Bone marrow (tissue), 2 donors: ENCODE measurements around the gene HINT2.

Experiments
- DNase-seq, 2 donors: peaks; one replicate each; lab custom pipeline; 2025; lab: John Stamatoyannopoulos, UW

Gene HINT2

DNA sequence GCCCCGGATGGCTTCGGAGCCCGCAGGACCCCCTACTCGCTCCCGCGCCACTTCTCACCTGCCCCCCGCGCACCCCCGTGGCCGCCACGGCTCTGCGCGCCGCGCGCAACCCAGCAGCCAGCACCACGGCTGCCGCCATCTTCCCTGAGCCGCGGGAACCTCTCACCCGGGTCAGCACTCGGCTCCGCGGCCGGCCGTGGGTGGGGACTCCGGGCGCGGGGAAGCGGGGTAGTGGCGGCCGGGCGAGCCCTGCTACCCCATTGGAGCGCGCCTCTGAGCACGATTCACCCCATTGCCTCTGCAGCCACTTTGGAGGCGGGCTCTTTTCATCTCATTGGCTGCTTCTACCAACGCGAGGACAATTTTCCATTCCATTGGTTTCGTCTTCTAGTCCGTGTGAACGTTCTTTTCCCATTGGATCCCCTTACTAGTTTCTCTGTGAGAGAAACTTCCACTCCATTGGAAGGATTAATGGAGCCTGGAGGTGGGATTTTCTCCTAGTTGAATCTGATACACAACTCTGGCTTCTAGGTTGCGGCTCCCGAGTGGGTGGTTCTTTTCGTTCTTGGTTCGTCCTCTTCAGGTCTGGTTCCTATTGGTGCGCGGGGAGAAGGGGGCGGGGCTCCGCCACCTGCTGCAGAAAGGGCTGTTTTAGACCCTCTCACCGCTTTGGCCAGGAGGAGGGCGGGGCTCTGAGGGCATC, at the start of gene HINT2:
TSS of gene HINT2 (minus strand) at position 202 of the 703 bp plus-strand sequence. CDS start at position 139, 63 bp downstream.
- peak; percentile 68 to 92 for DNase-seq

DNA sequence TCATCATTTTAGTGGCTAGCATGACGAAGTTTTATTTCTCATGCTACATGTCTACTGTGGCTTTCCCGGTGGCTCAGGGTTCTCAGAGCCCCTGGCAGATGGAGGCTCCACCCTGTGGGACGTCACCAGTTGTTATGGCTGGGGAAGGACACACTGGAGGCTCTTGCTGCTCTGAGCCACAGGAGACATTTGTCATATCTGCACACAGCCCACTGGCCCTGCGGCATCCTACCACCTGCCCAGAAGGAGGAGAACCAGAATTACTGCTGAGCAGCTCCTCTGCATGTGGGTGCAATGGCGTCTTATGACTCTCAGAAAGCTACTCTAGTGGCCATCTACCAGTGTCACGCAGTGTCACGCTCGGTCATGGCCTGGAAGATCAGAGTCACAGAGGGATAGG, 48.7 kb upstream of the HINT2 start:
- DNase-seq, result no peak

DNA sequence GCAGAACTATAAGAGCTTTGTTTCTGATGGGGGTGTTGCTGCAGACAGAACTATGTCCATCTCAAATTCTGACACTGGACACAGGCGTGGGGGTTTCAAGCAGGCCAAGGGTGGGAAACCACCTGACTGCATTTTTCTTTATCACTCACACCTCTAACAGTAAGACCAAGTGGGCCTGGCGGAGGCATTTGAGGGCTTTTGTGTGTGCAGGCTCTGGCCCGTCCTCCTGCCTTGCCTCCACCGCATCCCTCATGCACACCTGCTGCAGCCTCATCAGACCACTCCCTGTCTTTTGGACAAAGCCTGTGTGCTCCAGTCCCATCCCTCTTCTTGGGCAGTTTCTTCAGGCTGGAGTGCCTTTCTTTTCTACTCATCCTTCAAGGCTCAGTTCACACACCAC, 47.5 kb upstream of the HINT2 start:
- DNase-seq, result no peak

DNA sequence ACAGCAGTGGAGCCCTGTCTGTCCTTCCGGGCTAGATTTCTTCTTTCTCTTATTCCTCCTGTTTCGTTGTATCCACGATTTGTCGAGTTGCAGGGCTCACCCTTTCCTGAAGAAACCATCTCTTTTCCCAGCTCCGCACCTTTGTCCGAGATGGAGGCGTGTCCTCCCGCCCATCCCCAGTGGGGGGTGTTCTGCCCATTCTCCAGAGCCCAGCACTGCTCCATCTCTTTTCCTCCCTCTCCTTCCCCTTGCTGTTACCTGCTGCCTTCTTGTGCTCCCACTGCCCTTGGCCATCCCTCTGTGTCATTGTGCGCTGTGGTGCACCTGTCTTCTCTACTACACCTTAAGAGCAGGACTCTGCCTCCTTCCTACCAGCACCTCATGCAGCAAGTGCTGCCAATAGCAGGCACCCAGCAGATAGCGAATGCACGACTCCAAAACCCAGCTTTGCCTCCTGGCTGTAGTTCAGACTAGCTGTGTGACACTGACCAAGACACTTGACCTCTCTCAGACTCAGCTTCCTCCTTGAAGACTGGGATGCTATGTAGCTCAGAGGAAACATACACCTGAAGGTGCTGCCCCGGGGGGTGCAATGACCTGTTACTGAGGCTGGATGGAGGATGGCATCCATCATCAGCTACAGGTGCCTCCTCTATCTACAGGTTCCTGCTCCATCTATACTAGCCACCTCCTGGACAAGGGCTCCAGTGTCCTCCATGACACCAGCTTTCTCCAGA, 46.5 kb upstream of the HINT2 start:
- no peak for DNase-seq

DNA sequence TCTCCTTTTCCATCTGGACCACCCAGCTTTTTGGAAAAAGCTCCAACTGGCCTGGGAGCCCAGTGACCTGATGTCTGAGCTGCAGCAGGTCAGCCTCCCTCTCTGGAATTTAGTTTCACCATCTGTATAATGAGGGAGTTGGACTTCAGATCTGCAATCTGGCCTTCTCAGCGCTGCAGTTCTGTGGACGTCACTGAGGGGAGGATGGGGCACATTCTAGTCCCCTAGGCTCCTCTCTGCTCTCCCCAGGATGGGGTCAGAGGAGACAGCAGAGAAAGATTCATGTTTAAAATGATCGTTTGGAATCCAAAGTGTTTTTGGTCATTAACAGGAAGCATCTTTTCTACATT, 45.1 kb upstream of the HINT2 start:
- DNase-seq, result no peak

DNA sequence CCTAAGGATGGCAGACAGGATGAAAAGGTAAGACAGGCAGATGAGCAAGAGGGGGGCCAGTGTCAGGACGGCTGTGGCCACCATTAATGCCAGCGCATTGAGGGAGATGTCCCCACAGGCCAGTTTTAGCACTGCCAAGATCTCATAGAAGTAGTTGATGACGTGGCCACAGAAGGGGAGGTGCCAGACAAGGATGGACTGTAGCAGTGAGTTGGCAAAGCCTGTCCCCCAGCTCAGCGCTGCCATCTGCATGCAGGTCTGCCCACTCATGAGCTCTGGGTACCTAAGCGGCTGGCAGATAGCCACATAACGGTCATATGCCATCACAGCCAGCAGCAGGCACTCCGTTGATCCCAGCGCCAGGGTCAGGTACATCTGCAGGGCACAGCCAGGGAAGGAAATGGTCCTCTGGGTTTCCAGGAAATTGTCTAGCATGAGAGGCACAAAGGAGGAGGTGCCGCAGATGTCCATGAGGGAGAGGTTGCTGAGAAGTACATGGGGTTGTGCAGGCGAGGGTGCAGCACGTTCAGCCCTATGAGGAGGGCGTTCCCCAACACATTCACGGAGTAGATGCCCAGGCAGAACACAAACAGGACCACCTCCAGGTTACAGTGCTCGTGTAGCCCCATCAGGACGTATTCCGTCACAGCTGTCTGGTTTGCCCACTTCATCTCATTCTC, 44.6 kb upstream of the HINT2 start:
- no peak for DNase-seq

DNA sequence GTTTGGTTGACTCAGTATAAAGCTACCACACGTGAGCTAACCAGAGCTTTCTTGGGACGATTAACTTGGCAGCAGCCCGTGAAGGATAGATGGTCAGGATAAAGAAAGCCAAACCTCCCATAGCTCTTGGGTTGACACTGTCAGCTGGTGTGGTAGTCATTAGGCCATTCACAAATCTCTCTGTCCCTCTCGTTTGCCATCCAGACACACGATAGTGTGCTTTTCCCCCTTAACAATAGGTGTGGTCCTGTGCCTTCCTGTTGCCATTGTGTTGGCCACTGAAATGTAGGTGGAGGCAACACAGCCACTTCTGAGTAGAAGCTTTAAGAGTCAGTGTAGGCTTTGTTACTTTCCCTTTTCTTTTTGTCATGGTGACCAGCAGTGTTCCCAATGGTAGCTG, 43.6 kb upstream of the HINT2 start:
- DNase-seq, result no peak

DNA sequence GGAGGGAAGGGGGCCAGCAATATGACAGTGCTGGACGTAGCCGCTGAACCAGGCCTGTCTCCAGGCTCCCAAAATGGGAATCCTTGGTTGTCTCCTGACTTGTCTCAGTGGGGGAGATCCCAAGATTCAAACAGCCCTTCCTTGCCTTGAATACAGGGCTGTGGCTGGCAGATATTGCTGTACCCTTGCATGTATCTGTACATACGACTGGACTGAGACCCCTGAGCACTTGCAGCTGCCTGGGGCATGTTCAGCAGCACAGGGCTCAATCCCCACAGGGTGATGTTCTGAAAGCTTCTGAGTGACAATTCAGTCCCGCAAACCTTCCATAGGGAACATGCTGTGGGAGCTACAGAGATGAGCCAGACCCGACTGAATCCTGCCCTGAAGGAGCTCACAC, 42.0 kb upstream of the HINT2 start:
- no peak for DNase-seq

DNA sequence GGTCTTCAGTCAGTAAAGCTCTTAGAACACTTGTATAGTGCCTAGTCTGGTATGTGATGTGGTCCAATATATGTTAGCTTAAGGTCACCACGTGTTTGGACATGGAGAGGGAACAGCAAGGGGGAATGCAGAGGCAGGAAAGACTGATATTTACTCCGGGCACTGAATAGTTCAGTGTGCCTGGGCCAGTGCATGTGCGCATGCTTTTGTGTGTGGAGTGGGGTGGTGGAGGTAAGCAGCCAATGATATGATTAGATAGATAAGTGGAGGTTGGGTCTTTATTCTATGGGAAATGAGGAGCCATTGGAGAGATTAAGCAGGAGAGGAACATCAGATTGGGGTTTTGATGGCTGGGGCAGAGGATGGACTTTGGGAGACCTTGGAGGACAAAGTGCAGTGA, 41.4 kb upstream of the HINT2 start:
- no peak for DNase-seq

DNA sequence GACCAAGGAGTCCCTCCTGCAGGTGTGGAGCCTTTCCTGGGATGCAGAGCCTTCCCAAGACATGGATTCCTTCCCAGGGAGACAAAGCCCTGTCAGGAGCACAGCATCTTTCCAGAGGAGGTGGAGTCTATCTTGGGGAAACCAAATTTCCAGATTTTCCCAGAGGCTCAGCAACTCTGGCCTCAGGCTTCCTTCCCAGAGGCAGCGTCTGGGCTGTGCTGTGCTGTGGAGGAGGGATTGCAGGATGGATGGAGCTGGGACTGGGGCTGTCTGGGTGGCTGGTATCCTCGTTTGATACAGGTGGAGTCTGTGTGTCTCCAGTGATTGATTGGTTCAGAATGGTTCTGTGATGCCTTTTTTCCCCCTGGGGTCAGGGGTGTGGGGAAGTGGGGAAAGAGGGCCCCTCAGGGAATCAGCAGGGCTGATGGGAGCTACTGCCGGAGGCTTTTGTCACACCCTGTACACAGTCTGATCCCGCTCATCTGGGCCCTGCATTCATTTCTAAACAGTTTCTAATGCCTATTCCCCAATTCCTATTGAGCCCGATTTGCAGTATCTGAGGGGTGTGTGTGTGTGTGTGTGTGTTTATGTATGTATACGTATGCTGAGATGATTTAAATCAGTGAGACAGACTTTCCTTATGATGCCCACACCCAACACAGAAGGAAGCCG, 39.4 kb upstream of the HINT2 start:
- DNase-seq, result no peak

DNA sequence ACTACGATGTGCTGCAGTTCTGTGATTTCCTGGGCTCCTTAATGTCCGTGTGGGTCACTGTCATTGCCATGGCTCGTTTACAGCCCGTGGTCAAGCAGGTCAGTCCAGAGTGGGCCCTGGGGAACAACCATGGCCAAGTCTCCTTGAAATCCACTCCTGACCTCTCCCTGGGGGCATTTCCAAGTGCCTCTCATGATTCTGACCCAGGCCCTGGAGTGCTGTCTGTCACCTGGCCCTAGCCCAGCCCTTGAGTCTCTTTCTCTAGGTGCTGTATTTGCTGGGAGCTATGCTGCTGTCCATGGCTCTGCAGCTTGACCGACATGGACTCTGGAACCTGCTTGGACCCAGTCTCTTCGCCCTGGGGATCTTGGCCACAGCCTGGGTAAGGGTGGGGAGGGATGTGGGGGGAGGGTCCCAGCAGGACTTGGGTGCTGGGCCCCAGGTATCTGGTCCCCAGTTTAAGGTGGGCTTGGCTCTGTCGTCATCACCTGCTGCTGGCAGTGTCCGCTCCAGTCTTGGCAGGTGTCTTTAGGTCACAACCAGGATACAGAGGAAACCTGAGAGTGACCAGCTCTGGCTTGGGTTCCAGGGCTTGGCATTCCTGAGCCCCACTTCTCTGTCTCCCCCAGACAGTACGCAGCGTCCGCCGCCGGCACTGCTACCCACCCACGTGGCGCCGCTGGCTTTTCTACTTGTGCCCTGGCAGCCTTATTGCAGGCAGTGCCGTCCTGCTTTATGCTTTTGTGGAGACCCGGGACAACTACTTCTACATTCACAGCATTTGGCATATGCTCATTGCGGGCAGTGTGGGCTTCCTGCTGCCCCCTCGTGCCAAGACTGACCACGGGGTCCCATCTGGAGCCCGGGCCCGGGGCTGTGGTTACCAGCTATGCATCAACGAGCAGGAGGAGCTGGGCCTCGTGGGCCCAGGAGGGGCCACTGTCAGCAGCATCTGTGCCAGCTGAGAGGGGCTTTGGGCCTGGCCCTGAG, 38.3 kb upstream of the HINT2 start:
- DNase-seq, result no peak

DNA sequence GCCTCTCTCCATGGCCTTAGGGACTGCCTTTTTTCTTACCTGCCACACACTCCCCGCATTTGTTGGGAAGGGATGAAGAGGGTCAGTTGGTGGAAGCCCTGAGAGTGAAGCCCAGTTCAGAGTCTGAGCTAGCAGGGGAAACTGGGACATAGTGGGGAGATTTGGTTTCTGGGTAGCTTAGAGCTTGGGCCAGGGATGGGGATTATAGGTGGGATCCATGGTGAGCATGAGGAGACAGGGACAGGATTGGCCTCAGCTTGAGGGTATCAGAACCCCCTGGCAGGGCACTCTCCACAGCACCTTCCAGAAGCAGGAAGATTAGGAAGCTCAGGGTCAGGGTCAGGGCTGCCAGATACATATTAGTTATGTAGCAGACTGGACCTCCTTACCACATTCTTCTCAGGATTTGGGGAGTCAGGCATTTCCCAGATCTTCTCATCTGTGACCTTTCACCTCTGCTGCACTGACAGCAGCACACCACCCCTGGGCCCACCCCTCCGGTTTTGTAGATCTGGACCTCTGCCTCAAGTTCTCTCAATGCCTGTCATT, 37.5 kb upstream of the HINT2 start:
- no peak for DNase-seq

DNA sequence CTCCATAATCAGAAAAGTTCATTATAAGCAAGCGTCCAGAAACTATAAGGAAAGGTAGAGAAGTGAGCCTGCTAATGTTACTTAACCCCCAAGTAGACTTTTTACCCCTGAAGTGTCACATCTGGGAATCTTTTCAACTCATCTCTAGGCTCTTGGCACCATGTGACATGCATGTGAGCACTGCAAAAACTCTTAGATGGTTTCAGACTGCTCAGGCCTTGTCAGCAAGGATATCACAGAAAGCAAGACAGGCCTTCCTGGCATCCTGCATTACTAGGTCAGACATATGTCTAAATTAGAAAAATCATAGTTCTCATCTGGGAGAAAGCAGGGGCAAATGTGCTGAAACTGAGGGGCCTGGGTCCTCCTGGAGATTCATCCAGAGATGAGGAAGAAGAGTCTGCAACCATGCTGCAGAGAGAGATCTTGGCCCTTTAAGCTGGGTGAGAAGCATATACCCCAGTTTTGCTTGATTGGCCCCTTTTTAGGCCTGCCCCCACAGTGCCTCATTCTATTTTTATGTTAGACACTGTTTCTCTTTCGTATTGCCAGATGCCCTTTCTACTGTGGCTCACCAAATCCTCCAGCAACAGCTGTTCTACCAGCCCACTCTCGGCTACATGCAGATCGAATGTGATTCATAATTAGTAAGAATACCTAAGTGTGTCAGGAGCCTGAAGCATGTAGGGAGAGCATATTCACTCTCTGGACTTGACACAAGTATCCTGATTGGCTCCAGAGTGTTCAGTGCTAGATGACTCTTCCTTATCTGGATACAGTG, 33.1 kb upstream of the HINT2 start:
- DNase-seq, result no peak

DNA sequence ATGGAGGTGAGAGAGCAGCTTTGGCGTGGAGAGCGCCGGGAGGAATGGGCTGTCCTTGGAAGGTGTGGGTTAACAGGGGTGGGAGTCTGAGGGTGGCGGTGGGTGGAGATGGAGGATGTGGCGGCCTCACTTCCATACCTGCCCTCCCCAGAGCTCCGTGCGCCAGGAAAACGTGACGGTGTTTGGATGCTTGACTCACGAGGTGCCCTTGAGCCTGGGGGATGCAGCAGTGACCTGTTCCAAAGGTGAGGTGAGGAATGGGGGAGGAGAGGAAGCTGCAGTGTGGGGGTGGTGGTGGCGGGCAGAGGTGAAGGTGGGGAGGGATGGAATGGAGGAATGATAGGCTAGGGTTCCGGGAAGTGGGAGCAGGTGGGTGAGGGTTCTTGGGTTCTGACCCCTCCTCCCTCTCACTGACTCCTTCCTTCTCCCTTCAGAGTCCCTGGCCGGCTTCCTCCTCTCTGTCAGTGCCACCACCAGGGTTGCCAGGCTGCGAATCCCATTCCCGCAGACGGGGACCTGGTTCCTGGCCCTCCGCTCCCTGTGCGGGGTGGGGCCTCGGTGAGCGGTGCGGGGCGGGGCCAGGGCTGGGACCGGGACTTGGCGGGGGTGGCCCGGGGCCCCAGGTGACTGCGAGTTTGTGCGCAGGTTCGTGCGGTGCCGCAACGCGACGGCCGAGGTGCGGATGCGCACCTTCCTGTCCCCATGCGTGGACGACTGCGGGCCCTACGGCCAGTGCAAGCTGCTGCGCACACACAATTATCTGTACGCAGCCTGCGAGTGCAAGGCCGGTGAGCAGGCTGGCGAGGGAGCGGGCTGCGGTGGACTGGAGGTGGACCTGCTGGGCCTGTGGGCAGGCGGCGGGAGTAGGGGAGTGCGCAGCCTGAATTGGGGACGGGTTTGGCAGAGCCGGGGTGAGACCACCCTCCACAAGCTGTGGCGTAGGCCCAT, 31.3 kb upstream of the HINT2 start:
- DNase-seq, result no peak

DNA sequence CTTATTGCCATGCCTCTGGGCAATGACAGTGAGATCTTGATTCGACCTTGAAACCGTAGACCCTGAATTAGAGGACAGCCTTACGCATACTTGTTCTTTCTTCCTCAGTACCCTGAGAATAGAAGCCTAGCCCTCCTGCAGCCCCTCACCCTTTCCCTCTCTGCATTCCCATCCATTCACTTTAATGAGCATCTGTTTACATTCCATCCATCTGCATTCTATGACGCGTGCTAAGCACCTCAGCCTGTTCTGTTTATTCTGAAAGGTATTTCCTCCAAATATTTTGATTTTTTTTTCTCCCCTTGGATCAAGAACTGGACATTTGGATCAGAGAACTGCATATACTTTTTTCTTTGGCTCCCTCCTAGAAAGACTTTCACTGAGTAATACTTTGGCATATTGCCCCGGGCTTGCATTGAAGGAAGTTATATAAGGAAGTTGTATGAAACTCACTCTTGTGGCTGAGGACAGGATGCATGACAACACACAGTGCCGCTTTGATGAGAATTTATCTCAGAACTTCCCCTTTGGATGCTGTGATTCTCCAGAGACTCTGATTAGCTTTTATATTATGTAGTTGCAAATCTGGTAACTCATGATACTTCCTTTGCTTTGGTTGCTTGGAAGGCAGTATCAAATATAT, 29.9 kb upstream of the HINT2 start:
- peak in 1 of 2 donors; percentile 96 for DNase-seq

DNA sequence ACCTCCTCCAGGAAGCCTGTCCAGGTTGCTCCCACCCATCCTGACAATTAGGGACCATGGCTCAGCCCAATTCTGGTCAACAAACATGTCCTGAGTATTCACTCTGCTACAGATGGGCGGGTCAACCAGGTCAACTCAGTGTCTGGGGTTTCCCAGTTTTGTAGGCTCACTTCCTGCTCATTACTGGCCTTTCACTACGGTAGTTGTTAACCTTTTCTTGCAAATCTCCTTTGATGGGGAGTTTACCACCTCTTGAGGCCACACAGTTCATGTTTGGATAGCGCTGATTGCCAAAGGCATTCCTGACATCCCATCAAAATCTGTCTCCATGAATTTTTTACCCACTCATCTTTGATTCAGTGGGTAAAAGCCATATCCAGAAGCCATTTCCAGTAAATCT, 28.0 kb upstream of the HINT2 start:
- DNase-seq, result no peak

DNA sequence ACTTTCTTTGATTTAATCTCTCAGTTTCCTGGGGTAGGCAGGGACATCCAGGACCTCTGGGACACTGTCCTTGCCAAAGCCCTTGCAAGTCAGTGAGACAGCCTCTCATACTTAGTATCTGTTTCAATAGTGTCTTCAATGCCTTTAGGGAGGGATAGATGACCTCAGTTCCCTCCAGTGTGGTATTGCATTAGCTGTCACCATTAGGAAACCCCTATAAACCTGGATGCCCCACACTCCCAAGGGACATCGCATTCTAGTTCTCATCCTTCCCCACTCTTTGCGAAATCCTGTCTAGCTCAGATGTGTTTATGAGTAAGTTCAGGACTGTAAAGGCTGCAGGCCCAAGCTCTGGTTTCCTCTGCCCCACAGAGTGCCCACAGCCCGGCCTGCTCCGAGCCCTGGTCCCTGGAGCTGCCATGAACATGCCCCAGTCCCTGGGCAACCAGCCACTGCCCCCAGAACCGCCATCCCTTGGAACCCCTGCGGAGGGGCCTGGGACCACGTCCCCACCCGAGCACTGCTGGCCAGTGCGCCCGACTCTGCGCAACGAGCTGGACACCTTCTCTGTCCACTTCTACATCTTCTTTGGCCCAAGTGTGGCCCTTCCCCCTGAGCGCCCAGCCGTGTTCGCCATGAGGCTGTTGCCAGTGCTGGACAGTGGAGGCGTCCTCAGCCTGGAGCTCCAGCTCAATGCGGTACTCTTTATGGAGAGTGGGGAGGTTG, 27.3 kb upstream of the HINT2 start:
- no peak for DNase-seq

DNA sequence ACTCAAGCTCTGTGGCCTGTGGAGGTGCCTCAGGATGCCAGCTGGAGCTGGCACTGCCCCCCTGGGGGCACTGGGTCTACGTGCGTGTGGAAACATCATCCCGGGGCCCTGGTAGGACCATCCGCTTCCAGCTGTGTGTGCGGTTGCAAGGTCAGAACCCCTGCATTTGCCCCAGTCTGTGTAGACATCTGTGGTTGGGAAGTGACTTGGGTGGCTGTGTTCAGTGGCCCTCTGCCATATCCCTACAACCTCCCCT, 26.7 kb upstream of the HINT2 start:
- no peak for DNase-seq
